ENCODE data around the gene ZFYVE28.

Gene ZFYVE28

DNA sequence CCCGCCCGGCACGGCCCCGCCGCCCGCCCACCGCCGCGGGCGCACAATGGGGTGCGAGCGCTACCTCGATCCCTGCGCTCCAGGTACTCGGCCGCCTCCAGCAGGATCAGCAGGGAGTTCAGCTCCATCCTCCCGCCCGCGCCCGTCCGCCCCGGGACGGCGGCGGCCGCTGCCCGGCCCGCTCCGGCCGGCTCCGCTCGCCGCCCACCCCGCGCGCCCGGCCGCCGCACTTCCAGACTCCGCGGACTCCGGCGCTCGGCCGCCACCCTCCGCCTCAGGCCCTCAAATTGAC, 156.6 kb downstream of the ZFYVE28 start, which contains the start of gene MXD4:
TSS of gene MXD4 (minus strand) at position 257 of the 292 bp plus-strand sequence. CDS start at position 128, 129 bp downstream.
- TF ChIP-seq, protein P1, sequence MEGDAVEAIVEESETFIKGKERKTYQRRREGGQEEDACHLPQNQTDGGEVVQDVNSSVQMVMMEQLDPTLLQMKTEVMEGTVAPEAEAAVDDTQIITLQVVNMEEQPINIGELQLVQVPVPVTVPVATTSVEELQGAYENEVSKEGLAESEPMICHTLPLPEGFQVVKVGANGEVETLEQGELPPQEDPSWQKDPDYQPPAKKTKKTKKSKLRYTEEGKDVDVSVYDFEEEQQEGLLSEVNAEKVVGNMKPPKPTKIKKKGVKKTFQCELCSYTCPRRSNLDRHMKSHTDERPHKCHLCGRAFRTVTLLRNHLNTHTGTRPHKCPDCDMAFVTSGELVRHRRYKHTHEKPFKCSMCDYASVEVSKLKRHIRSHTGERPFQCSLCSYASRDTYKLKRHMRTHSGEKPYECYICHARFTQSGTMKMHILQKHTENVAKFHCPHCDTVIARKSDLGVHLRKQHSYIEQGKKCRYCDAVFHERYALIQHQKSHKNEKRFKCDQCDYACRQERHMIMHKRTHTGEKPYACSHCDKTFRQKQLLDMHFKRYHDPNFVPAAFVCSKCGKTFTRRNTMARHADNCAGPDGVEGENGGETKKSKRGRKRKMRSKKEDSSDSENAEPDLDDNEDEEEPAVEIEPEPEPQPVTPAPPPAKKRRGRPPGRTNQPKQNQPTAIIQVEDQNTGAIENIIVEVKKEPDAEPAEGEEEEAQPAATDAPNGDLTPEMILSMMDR (IDR thresholded peaks at IDR 0.05) = no peak

DNA sequence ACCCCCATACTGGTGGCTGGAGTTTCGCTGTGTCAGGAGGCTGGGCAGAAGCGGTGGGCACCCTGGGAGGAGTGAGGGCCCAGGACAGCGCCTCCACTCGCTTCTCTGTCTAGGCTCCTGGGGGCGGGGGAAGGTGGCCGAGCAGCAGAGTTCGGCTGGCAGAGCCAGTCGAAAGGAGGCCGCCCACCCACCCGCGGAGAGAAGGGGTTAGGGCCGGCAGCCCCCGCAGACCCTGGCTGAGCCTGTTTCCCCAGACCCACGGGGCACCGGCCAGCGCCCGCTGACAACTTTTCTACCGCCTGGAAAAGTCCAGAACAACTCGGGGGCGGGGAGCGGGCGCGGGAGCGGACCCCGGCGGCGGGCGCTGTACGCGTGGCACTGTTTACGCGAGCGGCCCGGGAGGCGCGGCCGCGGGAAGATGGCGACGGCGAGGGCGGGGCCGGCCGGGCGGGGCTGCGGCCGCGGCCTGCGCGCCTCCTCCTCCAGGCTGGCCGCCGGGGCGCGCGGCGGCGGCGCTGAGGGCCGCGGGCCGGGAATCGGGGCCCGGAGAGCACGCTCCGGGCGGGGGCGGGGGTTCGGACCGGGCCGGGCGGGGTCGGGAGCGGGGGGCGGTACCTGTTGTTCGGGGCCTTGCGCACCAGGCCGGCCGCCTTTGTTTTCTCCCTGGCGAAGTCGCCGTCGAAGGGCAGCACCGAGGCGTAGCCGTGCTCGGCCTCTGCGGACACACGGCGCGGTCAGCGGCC, 157.2 kb downstream of the ZFYVE28 start:
- TF ChIP-seq, protein P1 (IDR thresholded peaks at IDR 0.05) = no peak

DNA sequence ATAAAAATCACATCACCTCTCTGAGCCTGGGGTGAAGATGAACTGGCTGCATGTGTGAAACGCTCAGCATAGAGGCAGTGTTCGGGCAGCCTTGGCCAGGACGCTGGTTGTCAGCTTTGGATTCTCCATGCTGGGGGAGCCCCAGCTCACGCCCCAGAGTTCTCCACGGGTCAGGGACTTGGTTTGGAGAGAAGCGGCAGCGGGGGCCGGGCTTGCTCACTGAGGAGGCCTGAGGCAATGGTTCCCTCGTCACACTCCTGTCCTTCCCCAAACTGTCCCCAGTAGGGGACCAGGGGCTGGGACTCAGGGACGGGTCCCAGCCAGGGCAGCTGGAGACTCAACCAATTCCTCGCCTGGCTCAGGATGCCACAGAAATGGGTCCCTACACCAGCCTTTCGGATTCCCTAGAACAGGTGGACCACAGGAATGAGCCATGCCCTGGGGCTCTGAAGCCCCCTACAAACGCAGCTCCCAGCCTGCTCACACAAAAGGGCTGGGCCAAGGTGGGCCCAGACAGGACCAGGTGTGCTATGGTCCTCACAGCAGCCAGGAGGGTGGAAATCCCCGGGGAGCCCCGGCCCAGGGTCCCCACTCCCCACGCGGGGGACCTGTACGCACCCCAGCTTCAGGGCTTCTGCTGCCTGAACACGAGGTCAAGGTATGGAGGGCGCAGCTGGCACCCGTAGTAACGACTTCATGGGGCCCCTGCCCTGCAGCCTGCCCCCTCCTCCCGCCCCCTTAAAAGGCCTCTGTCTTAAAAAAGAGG, 157.9 kb downstream of the ZFYVE28 start:
- TF ChIP-seq, protein P1 (IDR thresholded peaks at IDR 0.05) = no peak

DNA sequence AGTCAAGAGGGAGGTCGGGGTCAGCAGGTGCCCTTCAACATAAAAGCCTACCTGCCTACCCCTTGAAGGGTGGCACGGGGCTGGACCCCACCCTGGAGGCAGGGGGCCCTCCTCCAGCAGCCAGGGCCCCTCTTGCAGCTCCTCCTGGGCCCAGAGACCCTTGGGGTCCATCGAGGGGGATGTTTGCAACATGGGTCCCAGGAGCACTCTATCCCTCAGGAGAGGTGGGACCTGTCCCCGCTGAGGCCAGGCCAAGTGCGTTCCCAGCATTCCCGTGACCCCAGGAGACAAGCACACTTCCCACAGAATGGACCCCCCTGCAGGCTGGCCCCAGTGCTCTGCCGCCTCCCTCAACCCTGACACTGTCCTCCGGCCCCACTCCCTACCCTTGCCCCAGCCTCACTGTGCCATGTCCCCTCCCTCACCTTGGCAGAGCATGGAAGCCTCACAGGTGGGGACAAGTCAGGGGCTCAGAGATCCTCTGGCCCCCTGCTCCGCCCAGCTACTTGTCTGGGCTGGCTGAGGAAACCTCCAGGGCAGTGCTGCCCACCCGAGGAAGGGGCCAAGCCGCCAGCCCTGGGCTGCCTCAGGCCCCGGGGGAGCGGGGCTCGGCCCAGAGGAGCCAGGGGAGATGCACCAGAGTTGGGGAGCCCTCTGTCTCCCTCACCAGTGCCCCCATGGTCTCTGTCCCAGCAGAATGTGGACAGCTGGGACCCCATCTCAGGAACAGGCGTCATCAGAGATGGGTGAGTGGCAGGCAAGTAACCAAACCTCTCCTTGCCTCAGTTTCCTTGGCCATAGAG, 158.7 kb downstream of the ZFYVE28 start:
- TF ChIP-seq, protein P1 (IDR thresholded peaks at IDR 0.05) = no peak

DNA sequence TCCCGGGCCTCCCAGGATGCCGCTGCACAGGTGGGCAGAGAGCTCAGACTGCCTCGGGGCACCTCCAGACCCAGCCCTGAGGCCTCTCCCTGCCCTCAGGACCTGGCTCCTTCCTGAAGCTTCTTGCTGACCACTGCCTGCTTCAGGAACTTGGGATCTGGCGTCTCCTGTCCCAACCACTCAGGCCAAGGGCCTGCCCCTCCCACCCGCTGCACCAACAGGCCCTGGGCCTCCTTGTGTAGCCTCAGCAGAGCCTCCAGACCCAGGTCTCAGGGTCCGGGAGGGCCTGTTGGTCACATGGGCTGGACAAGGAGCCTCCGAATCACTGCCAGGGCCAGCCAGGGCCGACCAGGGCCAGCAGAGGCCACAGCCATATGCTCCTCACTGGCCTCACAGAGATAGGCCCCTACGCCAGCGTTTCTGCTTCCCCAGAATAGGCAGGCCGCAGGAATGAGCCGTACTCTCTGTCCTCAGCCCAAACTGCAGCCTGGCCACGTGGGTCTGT, 159.4 kb downstream of the ZFYVE28 start:
- TF ChIP-seq, protein P1 (IDR thresholded peaks at IDR 0.05) = no peak

DNA sequence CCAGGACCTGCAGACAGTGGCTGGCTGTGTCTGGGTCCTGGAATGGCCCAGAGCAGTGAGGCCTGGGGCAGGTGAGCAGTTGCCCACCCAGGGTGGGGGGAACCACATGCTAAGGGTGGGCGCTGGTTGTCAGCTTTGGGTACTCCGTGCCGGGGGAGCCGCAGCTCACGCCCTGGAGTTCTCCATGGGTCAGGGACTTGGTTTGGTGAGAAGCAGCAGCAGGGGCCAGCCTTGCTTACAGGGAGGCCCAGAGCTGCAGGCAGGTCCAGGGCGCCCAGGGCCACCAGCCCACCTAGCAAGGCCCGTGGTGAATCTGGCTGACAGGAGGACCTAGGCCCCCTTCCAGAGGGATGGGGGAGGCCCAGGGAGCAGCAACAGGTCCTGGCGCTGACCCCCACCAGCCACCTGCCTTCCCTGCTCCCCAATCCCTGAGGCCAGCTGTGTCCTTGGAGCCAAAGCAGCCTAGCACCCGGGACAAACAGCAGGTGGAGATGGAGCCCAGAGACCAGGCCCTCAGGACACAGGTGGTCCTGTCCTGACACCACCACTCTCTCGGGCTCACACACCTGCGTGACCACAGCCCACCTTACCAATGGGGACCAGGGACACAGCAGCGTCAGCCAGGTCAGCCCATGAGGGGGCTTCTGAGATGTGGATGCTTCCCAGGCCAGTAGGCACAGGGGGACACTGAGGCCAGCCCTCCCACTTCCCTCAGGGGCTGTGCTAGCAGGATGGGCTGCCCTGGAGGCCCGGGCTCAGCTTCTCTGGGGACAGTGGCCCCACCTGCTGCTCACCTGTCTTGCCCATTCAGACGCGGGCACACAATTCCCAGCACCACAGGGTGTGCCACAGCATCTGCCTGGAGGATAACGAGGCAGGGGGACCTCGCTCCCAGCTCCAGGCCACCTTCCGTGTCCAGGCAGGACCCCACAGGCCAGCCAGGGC, 160.1 kb downstream of the ZFYVE28 start:
- TF ChIP-seq, protein P1 (IDR thresholded peaks at IDR 0.05) = no peak

Data from LNCAP (cell line).